ENCODE measurements around the gene RNF138. TPM values are rescaled to one million over a fixed set of nuclear protein-coding genes. Genes with fewer than 3 reads are reported as not detected.
A peak's percentile ranks its signal among the peaks of the same experiment; 100 is the strongest.
"Not testable (repeated sequence)": the region's sequence is repeated elsewhere in the genome, so short reads cannot be mapped to it uniquely, and the experiment has no call there.

RNF138 gene
- total and polyA plus RNA-seq, 2 experiments from 2014 or later, result 18.5 to 41.1 TPM

DNA sequence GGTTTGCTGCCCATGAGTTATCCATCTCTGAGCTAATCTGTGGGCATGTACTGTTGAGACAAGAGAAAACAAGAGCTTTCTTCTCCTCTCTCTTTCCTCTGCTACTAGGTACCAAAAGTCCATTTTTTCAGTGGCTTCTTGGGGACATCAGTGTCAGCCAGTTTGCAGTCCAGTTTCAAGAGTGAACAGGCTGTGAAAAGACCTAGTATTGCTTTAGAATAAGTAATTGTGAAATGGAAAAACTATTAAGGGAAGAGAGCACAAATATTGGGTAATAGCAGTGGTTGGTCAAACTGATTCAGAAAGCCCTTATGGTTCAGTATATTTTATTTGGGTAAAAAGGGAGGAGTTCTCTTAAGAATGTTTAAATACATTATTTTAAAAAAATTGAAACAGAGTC lies 65.2 kb downstream of the RNF138 start:
- H3K27ac ChIP-seq, result no peak overlapping the region
- DNase-seq (ENCODE audit: low spot score), result no peak
- H3K4me3 ChIP-seq, result no peak overlapping the region
- H3K9me3 ChIP-seq (ENCODE audit: low read depth), result no peaks in the 10 kb centered on the region
- no peaks in the 10 kb centered on the region for H4K20me1 ChIP-seq (ENCODE audit: insufficient read depth, poor library complexity, severe bottlenecking)
- peaks cover 6% of the 10 kb centered on the region for H3K4me1 ChIP-seq (ENCODE audit: insufficient read depth)
- H3K9me2 ChIP-seq (replicated peaks; ENCODE audit: insufficient read depth), result no peaks in the 10 kb centered on the region
- H3K79me2 ChIP-seq, result no peaks in the 10 kb centered on the region
- H3K27me3 ChIP-seq, result no peaks in the 10 kb centered on the region
- TF ChIP-seq, protein P1, sequence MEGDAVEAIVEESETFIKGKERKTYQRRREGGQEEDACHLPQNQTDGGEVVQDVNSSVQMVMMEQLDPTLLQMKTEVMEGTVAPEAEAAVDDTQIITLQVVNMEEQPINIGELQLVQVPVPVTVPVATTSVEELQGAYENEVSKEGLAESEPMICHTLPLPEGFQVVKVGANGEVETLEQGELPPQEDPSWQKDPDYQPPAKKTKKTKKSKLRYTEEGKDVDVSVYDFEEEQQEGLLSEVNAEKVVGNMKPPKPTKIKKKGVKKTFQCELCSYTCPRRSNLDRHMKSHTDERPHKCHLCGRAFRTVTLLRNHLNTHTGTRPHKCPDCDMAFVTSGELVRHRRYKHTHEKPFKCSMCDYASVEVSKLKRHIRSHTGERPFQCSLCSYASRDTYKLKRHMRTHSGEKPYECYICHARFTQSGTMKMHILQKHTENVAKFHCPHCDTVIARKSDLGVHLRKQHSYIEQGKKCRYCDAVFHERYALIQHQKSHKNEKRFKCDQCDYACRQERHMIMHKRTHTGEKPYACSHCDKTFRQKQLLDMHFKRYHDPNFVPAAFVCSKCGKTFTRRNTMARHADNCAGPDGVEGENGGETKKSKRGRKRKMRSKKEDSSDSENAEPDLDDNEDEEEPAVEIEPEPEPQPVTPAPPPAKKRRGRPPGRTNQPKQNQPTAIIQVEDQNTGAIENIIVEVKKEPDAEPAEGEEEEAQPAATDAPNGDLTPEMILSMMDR (IDR thresholded peaks at IDR 0.05; ENCODE audit: poor library complexity), result no peak
- no peak for TF ChIP-seq EZH2 (IDR thresholded peaks at IDR 0.05; ENCODE audit: borderline replicate concordance)
- no peak for TF ChIP-seq EZH2phosphoT487 (IDR thresholded peaks at IDR 0.05; ENCODE audit: low read depth, severe bottlenecking, unreplicated experiment)
- H3K4me2 ChIP-seq, result no peak overlapping the region
- H3K36me3 ChIP-seq (replicated peaks; ENCODE audit: insufficient read depth, low read depth), result no peaks in the 10 kb centered on the region
- no peak overlapping the region for H2AFZ ChIP-seq

DNA sequence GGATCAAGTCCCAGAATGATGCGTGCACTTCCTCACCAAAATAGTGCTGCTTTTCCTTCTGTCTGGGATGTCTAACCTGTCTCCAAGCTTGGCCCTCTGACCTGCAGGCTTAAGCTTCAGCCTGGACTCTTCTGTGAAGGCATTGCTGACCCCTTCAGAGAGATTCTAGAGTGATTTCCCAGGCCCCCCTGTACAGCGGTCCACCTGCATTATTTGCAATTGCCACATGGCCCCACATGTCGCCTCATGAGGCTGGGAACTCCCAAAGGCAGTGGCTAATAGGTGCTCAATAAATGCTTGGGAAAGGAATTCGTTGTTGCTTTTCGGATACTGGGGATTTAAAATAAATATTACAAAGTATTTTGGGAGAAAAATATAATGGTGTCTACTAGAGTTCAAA lies 65.9 kb downstream of the RNF138 start:
- Histone ChIP-seq H3K9me3 (ENCODE audit: low read depth) (no peaks in the 10 kb centered on the region), H2AFZ (no peak overlapping the region), H3K79me2 (no peaks in the 10 kb centered on the region), H3K27ac (no peak overlapping the region), H3K36me3 (replicated peaks; ENCODE audit: insufficient read depth, low read depth) (no peaks in the 10 kb centered on the region), H3K27me3 (no peaks in the 10 kb centered on the region), H4K20me1 (ENCODE audit: insufficient read depth, poor library complexity, severe bottlenecking) (no peaks in the 10 kb centered on the region), H3K4me3 (no peak overlapping the region), H3K4me1 (ENCODE audit: insufficient read depth) (peaks cover 6% of the 10 kb centered on the region), H3K4me2 (no peak overlapping the region), H3K9me2 (replicated peaks; ENCODE audit: insufficient read depth) (no peaks in the 10 kb centered on the region)
- 86% methylated on average over 5 of the region's 5 CpGs for WGBS (ENCODE audit: low lambda C conversion rate, missing lambda C conversion rate)
- DNase-seq (ENCODE audit: low spot score), result no peak
- TF ChIP-seq EZH2phosphoT487 (IDR thresholded peaks at IDR 0.05; ENCODE audit: low read depth, severe bottlenecking, unreplicated experiment), result no peak
- TF ChIP-seq EZH2 (IDR thresholded peaks at IDR 0.05; ENCODE audit: borderline replicate concordance), result no peak
- TF ChIP-seq, protein P1 (IDR thresholded peaks at IDR 0.05; ENCODE audit: poor library complexity), result no peak

DNA sequence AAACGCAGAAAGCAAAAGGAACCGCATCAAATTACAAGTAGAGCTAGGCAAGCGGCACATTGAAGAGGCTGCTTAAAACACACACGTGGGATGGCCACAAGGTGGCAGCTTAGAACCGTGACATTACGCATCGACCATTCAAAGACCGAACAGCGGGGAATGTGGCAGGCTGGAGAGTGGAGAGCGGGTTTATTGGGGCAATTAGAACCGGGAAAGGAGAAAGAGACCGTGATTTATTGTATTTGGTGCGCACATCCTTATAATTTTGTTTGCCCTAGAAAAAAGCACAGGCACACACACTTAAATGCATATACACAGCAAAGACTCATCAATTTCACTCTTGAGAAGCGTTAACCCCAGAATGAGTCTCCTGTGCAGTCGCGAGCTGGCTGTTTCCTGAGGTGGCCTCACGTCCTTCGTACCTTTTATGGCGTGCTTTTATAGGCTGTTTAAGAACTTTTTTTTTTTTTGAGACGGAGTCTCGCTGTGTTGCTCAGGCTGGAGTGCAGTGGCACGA lies 66.5 kb downstream of the RNF138 start:
- TF ChIP-seq, protein P1 (IDR thresholded peaks at IDR 0.05; ENCODE audit: poor library complexity), result peak; percentile 87
- no peak for TF ChIP-seq EZH2phosphoT487 (IDR thresholded peaks at IDR 0.05; ENCODE audit: low read depth, severe bottlenecking, unreplicated experiment)
- DNase-seq (ENCODE audit: low spot score), result peak; percentile 93
- 6% methylated on average over 22 of the region's 22 CpGs for WGBS (ENCODE audit: low lambda C conversion rate, missing lambda C conversion rate)

DNA sequence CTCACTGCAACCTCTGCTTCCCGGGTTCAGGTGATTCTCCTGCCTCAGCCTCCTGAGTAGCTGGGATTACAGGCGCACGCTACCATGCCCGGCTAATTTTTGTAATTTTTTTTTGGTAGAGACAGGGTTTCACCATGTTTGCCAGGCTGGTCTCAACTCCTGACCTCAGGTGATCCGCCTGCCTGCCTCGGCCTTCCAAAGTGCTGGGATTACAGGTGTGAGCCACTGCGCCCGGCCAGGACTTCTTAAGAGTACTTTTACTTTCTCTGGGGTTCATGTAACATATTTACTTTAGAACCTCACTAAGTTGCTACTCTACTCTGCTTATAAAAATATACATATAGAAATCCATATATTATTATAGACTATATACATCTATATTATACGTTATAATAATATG lies 67.0 kb downstream of the RNF138 start:
- Histone ChIP-seq H2AFZ (peak overlapping the region; percentile 1), H3K4me2 (peak overlapping the region; percentile 72), H3K27ac (peak overlapping the region; percentile 17)
- DNase-seq (ENCODE audit: low spot score); H3K27me3 ChIP-seq; H3K4me3 ChIP-seq; H3K36me3 ChIP-seq (replicated peaks; ENCODE audit: insufficient read depth, low read depth); H3K4me1 ChIP-seq (ENCODE audit: insufficient read depth); H3K79me2 ChIP-seq; H3K9me3 ChIP-seq (ENCODE audit: low read depth); H4K20me1 ChIP-seq (ENCODE audit: insufficient read depth, poor library complexity, severe bottlenecking); H3K9me2 ChIP-seq (replicated peaks; ENCODE audit: insufficient read depth): not testable (repeated sequence)
- whole genome bisulfite sequencing (ENCODE audit: low lambda C conversion rate, missing lambda C conversion rate), result 77% methylated on average over 9 of the region's 9 CpGs

More for the DNA sequence above, 66.5 kb downstream of the RNF138 start:
- Histone ChIP-seq H3K79me2 (no peaks in the 10 kb centered on the region), H3K9me3 (ENCODE audit: low read depth) (no peaks in the 10 kb centered on the region), H2AFZ (peak overlapping the region; percentile 1), H3K27ac (peak overlapping the region; percentile 17), H3K4me3 (peak overlapping the region; percentile 14), H3K36me3 (replicated peaks; ENCODE audit: insufficient read depth, low read depth) (no peaks in the 10 kb centered on the region), H3K4me2 (peak overlapping the region; percentile 72), H3K4me1 (ENCODE audit: insufficient read depth) (peaks cover 6% of the 10 kb centered on the region), H3K9me2 (replicated peaks; ENCODE audit: insufficient read depth) (no peaks in the 10 kb centered on the region), H3K27me3 (no peaks in the 10 kb centered on the region), H4K20me1 (ENCODE audit: insufficient read depth, poor library complexity, severe bottlenecking) (no peaks in the 10 kb centered on the region)
